Right lobe of liver (tissue), 4 donors: ENCODE data around the gene CYFIP2.

ENCODE experiments used
- CTCF ChIP-seq, 4 donors: fragments of 200-600 bp in 3 of 4; fragments of 450-650 bp in 1 of 4; IDR thresholded peaks; one replicate each; pipeline versions ENCODE4 v1.5.1 to v1.8.0; 2016 to 2022; ENCODE audit warnings: antibody characterized with exemption in 4 of 4, mild to moderate bottlenecking in 2 of 4
- POLR2A ChIP-seq: fragments of 450-650 bp; IDR thresholded peaks from one replicate; pipeline ENCODE4 v1.6.1; 2017; ENCODE audit warnings: antibody characterized with exemption, mild to moderate bottlenecking
- donor health status: DM: no; HTN: no; CAD: no.
- donor health status: DM: no; HTN: no; CAD: no.
- donor health status: DM: no; HTN: yes; CAD: no.

GRCh38 chr5:157327771-157328170 is 61.8 kb downstream of the CYFIP2 start:
- TF ChIP-seq CTCF (IDR thresholded peaks at IDR 0.05) (no peak), POLR2A (no peak)
